ENCODE data around the gene ZNF142. TPM values are rescaled to one million over a fixed set of nuclear protein-coding genes. Genes with fewer than 3 reads are reported as not detected.
"Not testable (repeated sequence)": the region's sequence is repeated elsewhere in the genome, so short reads cannot be mapped to it uniquely, and the experiment has no call there.

ZNF142 gene, protein sequence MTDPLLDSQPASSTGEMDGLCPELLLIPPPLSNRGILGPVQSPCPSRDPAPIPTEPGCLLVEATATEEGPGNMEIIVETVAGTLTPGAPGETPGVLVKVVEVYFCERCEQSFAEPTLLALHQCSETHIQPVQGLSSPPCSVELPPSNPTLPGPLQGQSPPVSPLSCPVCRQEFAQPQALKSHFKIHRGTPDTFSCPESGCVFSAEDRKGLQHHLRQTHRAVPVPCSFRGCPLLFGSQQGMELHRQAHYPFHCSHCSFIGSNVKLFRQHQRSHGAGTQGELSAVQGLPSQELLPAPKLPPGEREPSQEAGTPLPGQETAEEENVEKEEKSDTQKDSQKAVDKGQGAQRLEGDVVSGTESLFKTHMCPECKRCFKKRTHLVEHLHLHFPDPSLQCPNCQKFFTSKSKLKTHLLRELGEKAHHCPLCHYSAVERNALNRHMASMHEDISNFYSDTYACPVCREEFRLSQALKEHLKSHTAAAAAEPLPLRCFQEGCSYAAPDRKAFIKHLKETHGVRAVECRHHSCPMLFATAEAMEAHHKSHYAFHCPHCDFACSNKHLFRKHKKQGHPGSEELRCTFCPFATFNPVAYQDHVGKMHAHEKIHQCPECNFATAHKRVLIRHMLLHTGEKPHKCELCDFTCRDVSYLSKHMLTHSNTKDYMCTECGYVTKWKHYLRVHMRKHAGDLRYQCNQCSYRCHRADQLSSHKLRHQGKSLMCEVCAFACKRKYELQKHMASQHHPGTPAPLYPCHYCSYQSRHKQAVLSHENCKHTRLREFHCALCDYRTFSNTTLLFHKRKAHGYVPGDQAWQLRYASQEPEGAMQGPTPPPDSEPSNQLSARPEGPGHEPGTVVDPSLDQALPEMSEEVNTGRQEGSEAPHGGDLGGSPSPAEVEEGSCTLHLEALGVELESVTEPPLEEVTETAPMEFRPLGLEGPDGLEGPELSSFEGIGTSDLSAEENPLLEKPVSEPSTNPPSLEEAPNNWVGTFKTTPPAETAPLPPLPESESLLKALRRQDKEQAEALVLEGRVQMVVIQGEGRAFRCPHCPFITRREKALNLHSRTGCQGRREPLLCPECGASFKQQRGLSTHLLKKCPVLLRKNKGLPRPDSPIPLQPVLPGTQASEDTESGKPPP (N-terminal part only)
- total RNA-seq = 51.8 and 52.9 TPM in 2 replicates

DNA sequence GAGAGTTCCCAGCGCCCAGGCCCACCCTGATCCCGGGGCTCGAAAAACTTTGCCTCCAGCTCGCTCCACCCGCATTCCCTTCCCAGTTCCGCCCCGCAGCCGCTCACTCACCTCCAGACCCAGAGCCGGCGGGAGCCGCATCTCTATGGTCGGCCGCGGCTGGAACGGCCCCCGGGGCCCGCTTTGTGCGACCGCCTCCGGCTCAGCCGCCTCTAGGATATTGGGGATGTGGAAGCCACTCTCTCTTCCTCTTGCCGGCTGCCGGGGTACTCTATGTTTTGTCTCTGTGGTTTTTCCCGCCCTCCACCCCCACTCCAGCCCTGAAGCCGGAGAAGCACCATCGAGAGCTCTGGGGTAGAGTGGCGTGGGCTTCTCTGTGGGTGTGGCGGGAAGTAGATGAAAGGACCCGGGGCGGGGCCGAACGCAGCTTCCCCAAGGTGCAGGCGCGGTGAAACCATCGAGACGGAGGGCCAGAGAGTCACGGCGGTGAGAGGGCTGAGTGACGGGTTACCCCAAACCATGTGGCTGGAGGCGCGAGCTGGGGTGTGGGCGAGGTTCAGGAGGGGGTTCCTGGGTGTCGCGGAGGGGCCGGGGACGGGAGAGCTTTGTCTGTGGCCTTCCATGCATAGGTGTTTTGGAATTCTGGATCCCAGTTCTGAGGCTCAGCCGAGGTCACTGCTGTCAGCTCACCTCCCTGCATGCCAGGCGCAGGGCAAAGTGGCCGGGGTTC is at the start of gene ZNF142, which contains the start of gene BCS1L:
ZNF142 (minus strand) TSS at position 366 of the 730 bp plus-strand sequence. CDS start 3,194 bp downstream, outside the sequence.
BCS1L (plus strand) TSS at position 426 of the 730 bp plus-strand sequence. CDS start 1,305 bp downstream, outside the sequence.
- intact Hi-C loops (cut with micrococcal nuclease) = loop anchor here (1.0 to 2.0 kb wide), 8 partner anchors 13 to 389 kb away; partner anchors contain the start of genes AAMP, CNOT9, PNKD and RNF25

DNA sequence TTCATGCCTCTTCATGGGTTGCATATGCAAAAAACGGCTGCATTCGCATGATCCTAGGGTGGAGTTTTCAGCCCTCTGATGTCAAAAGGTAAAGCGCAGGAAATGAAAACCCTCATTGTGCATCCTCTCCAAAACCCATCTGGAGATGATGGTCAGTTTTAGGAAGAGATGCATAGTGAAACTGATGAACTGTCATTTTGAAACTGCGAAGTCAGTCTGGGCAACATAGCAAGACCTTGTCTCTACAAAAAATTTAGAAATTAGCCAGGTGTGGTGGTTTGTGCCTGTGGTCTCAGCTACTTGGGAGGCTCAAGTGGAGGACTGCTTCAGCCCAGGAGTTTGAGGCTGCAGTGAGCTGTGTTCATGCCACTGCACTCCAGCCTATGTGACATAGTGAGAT is 48.7 kb upstream of the ZNF142 start:
- intact Hi-C loops (cut with micrococcal nuclease) = no loop called here

DNA sequence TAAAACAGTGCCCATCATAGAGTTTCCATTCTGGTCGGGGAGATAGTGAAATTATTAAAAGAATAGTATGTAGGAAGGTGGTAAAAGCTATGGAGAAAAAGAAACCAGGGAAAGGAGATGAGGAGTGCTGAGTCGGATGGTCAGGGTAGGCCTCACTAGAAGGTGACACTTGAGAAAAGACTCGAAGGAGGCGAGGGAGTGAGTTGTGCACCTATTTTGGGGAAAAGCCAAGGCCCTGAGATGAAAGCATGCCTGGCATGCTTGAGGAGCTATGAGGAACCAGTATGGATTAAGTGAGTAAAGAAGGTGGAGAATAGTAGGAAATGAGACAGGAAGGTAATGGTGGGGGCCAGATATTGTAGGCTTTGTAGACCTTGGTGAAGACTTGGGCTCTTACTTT is 43.9 kb upstream of the ZNF142 start:
- intact Hi-C loops (cut with micrococcal nuclease) = no loop called here

DNA sequence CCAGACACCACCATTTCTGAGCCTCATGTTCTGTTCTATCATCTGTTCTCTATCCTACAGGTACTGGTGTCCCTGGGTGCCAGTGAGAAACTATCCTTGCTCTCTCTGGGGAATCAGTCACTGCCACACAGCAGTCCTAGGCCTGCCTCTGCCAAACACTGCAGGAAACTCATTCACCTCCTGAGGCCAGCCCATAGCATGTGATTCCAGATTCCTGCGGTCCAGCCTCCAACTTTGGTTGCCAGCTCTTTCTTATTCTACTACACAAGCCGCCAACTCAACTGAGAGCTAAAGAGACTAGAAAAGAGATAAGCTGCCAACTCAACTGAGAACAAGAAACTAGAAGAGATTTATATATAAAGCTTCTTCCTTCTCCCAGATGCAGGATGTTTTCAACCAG is 42.4 kb upstream of the ZNF142 start:
- intact Hi-C loops (cut with micrococcal nuclease) = no loop called here

DNA sequence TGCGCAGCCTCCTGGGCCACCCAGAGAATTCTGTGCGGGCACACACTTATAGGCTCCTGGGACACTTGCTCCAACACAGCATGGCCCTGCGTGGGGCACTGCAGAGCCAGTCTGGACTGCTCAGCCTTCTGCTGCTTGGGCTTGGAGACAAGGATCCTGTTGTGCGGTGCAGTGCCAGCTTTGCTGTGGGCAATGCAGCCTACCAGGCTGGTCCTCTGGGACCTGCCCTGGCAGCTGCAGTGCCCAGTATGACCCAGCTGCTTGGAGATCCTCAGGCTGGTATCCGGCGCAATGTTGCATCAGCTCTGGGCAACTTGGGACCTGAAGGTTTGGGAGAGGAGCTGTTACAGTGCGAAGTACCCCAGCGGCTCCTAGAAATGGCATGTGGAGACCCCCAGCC is 39.5 kb upstream of the ZNF142 start:
- intact Hi-C loops (cut with micrococcal nuclease) = no loop called here

DNA sequence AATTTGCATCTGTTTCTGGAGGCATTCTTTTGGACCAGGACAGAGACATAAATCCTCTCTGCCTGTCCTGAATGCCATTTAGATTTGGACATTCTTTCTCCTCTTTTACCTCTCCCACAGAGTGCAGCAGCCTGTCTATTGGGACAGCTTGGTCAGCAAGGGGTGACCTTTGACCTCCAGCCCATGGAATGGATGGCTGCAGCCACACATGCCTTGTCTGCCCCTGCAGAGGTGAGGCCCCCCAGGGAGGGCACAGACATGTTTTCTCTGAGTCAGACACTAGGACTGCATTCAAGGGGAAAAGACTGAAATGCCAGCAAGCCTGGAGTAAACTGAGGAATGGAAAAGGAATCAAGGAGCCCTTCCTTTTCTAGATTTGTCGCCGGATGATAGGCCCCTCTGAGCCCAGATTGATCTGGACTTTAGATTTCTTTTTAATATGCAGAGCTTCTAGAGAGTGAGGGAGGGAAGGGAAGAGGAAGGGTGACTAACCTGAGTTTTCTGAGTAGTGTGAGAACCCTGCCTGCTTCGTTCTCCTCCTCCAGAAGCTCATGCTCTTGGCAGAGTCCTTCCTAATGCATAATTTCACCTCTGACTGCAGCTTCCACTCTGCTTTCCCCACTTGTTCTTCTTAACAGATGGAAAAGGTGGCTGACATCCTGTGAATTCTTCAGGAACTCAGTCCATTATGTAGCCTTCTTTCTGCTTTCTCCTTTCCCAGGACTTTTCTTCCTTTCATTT is 35.2 kb upstream of the ZNF142 start:
- intact Hi-C loops (cut with micrococcal nuclease) = no loop called here

DNA sequence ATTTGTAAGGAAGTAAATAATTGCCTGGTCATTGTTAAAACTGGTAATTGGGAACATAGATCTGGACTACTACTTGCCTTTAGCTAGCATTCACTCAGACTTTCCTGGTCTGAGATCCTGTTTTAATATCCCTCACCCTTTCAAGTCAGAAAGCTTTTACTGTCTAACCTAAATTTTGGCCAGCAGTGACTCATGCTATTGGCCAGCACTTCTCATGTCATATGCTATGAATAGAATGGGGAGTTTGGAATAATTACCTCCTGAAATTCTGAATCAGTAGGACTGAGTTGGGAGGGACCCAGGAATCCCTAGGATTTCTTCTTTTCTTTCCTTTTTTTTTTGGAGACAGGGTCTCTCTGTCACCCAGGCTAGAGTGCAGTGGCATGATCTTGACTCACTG is 31.8 kb upstream of the ZNF142 start:
- intact Hi-C loops (cut with micrococcal nuclease) = no loop called here

DNA sequence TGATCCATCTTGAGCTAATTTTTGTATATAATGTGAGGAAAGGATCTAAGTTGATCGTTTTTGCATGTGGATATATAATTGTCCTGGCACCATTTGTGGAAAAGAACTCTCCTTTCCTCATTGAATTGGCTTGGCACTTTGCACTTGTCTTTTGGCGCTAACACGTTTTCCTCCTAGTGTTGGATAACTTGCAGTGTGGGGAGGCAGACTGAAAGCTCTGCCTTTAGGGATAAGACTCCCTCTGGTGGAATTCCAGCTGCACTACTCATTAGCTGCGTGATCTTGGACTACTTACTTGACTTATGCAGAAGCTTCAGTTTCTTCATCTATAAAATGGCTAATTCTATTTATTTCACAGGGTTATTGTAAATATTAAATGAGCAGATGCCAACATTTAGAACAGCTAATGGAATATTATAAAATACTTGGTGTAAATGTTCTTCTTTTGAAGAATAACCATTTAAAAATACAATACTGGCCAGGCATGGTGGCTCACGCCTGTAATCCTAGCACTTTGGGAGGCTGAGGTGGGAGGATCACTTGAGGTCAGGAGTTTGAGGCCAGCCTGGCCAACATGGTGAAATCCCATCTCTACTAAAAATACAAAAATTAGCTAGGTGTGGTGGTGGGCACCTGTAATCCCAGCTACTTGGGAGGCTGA is 28.1 kb upstream of the ZNF142 start:
- intact Hi-C loops (cut with micrococcal nuclease) = not testable (repeated sequence)

DNA sequence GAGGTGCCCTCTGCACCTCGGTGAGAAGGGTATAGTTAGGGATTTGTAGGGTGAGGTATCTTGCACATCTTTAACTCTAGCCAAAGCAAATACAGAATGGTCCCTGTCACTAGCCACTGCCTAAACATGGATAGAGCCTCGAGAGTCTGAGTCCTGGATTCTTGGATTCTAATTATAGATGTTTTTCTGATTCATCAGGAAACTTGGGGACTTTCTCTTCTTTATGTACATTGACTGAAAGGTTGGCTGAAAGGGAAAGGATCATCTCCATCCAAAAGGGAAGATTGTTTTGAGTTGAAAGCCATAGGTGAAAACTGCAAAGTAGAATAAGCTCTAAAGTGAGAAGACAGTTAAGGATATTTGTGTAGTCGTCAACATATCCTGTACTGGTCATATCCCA is 20.6 kb upstream of the ZNF142 start:
- intact Hi-C loops (cut with micrococcal nuclease) = no loop called here

DNA sequence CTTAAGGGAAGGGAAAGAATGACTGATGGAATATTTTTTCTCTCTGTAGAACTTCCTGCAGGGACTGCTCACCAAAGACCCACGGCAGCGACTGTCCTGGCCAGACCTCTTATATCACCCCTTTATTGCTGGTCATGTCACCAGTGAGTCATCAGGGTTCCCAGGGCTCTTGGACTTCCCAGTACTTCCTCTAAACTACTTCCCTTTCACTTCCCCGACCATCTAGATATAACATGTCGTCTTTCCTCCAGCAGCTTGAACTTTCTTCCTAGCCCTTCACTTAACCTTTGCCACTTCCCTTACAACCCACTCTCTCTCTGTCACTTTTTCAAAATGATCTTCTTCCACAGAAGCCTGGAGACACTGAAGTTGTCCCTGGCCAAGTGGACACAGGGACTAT is 19.7 kb upstream of the ZNF142 start:
- intact Hi-C loops (cut with micrococcal nuclease) = no loop called here

DNA sequence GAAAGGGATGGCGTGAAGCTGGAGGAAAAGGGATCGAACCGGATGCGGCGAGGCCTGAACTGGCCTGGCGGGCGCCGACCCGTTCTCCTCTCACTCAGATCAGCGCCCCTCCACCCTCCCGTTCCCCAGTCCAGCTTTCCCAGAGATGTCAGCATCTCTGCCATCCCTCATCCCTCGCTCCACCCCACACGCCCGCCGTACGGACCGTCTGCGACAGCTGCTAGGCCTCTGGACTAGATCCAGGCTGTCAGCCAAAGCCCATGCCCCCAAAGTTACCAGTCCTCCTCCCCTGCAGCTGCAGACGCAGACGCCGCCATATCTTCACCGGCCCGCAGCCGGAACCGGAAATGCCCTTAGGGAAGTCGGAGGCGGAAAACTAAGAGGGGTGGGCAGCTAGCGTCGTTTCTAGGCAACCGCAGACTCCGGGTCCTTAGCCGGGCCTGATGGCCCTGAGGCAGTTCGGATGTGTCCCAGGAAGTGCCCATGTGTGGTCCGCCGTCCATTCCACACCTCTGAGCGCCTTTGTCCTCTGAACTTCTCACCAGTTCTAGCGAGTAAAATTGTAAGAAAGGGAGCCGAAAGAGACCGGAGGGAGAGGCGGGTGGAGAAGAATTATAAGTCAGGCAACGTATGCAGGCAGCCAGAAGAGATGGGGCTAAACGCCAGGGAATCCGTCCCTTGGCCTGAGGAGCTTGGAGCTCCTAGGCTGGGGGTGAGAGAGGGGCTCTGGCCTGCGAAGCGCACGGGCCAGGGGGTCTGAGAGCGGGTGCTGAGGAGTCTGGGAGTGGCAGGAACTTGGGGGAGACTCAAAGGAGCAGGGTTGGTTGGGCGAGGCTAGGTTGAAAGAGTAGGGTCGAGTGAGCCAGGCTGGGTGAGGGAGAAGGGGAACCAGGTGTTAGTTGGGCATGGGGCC is 12.5 kb upstream of the ZNF142 start, which contains the start of the genes RNF25 and STK36:
RNF25 (minus strand) TSS at position 349 of the 913 bp plus-strand sequence; CDS start at position 317, 32 bp downstream.
STK36 (plus strand) TSS at position 433 of the 913 bp plus-strand sequence. CDS start 744 bp downstream, outside the sequence.
- intact Hi-C loops (cut with micrococcal nuclease) = loop anchor here (1.0 to 5.0 kb wide), 5 partner anchors 13 to 535 kb away; partner anchors contain the start of genes AAMP, BCS1L, CNOT9 and PNKD

DNA sequence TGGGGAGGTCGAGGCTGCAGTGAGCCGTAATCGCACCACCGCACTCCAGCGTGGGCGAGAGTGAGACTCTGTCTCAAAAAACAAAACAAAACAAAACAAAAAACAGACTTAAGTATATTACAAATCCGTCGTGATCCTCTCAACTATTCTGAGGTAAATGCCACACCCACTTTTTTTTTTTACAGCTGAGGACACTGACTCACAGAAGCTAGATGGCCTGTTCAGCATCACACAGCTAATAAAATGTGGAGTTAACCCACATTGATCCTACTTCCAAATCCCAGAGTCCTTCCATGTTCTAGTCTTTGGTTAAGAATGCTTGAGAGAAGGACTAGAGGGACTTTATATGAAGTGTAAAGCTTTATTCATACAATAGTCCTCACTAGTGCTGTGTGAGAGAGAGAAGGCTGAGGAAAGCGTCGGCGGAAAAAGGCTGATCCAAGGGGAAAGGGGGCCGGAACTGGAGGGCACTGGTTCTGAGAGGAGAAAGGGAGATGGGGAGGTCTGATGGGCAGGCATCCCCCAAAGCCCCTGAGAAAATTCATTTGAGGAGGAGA is 11.8 kb upstream of the ZNF142 start:
- intact Hi-C loops (cut with micrococcal nuclease) = loop anchor here (1.0 to 5.0 kb wide), 2 partner anchors 103 to 536 kb away; partner anchors contain the start of genes CNOT9, USP37 and ZFAND2B

DNA sequence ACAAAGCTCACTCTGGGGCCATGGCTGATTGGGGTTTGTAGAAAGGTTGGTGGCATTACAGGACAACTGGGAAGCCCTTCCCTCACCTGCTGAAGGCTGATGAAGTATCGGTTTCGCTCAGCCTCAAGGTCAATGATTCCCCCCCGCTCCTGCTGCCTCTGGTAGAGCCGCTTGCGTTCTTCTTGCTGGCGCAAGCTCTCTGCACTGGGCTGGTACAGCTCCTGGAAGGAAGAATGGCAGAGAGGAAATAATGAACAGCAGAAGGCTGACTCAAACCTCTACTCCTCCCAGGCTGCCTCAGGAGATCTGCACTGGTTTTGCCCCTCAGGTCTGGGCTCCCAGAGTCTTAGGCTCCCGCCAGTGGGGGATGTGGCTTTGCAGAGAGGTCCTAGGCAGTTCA is 5.2 kb upstream of the ZNF142 start:
- intact Hi-C loops (cut with micrococcal nuclease) = no loop called here

DNA sequence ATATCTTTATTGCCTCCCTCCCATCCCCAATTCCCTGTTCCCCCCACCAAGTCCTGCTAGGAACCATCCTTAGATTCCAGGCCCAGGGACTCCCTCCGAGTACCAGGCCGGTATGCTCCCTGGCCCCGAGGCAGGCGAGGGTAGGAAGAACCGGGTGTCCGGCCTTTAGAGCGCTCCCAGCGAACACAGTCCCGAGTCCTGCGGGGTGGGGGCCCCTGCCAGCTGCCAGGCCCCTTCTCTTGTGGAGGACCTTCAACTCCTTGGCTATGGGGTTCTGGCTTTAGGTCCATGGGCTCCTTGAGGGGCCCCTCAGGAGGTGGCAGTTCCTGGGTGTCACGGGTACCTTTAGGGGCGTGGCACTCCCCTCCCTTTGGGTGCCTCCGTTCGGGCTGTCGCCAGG is 4.5 kb upstream of the ZNF142 start:
- intact Hi-C loops (cut with micrococcal nuclease) = no loop called here

DNA sequence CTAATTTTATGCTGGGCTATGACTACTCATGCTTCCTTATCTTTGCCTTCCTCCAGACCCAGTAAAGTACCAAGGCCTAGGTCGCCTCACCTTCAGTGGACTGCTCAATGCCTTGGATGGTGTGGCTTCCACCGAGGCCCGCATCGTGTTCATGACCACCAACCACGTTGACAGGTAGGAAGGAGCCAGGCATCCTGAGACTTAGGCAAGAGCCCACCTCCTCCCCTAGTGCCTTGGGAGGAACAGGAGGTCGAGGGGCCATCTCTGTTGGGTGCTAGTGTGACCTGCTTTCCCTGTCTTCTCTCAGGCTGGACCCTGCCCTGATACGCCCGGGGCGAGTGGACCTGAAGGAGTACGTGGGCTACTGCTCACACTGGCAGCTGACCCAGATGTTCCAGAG is 3.4 kb upstream of the ZNF142 start:
- intact Hi-C loops (cut with micrococcal nuclease) = no loop called here

DNA sequence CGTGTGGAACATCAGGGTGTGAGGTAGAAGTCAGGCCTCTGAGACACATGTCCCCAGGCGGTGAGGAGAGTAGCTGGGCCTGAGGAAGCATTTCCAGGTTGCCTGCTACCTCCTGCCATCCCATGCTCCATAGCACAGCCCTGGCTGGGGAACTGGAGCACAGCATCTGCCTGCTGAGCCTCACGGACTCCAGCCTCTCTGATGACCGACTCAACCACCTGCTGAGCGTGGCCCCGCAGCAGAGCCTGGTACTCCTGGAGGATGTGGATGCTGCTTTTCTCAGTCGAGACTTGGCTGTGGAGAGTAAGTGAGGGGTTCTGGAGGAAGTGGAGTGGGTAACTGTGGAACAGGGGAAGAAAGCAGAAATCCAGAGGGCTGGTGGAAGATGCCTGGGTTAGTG is 3.0 kb upstream of the ZNF142 start:
- intact Hi-C loops (cut with micrococcal nuclease) = no loop called here

DNA sequence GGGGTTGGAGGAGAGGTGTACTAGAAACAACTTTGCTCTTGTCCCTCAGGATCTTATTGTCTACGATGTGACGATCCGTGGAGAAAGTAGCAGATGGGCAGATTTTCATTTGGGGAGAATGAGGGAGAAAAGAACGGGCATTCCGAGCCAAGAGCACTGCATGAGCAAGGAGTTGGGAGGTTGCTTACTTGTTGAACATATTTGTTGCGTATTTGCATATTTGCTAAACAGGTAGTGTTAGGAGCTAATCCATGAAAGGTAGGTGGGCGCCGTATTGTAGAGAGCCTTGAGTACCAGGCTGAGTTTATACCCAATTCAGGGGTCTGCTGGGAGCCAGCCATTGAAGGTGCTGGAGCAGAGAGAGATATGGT is 550 bp upstream of the ZNF142 start:
- intact Hi-C loops (cut with micrococcal nuclease) = loop anchor here (1.0 to 2.0 kb wide), 8 partner anchors 12 to 390 kb away; partner anchors contain the start of genes AAMP, CNOT9, PNKD and RNF25
